ENCODE results near the gene KCTD13. TPM values are rescaled to one million over a fixed set of nuclear protein-coding genes. Genes with fewer than 3 reads are reported as not detected.

KCTD13 gene
- total and polyA plus RNA-seq, 4 donors, result 15.0 to 26.2 (median 16.5) TPM

DNA sequence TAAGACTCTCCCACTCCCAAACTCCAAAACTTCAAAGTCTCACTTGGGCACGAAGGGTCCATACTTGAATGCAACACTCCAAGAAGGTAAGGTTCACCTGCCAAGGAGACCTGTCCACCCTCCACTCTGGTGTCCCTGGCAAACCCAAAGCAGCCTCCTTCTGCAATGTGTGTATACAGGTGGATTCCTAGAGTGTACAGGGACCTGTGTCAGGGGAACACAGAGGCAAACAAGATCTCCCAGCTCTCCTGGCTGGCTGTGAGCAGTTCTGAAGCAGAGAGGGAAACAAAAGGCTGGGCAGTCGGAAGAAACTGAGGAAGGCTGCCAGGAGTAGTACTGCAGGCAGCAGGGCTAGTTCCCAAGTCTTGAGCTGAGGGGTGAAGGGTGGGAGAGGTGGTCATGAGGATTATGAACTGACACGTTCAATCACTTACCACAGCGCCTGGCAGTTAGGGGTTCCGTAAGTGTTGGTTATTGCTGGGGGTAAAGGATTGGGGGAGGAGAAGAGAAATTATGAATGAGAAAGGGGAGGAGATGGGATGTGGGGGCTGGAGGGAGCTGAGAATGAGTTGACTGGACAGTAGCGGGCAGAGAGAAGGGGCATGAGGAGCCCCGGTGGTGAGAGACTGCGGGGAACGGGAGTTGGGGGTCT is 795 bp downstream of the KCTD13 start:
- Histone ChIP-seq H3K4me1 (ENCODE audit: control insufficient read depth in 5 of 5, insufficient read depth in 5 of 5, low read length in 5 of 5) (peaks cover 0 to 15% (median 8%) of the 10 kb centered on the region in 5 donors), H3K9ac (ENCODE audit: insufficient read depth in 1 of 2, low read length in 2 of 2) (peak overlapping the region in 1 of 2 donors; percentile 20), H3K27me3 (ENCODE audit: control insufficient read depth in 3 of 3, insufficient read depth in 3 of 3, low read length in 2 of 3) (no peaks in the 10 kb centered on the region), H3K27ac (ENCODE audit: low read depth in 1 of 2, low read length in 1 of 2) (no peak overlapping the region), H3K36me3 (ENCODE audit: control insufficient read depth in 4 of 4, insufficient read depth in 4 of 4, low read length in 4 of 4) (peaks cover 0 to 16% (median 2%) of the 10 kb centered on the region in 4 donors), H3K4me3 (peak overlapping the region; percentile 99), H3K9me3 (ENCODE audit: control insufficient read depth in 4 of 4, insufficient read depth in 3 of 4, low read length in 3 of 4) (no peaks in the 10 kb centered on the region)
- no peak for ATAC-seq (ENCODE audit: insufficient read depth, low FRiP score)
- TF ChIP-seq, protein P1, sequence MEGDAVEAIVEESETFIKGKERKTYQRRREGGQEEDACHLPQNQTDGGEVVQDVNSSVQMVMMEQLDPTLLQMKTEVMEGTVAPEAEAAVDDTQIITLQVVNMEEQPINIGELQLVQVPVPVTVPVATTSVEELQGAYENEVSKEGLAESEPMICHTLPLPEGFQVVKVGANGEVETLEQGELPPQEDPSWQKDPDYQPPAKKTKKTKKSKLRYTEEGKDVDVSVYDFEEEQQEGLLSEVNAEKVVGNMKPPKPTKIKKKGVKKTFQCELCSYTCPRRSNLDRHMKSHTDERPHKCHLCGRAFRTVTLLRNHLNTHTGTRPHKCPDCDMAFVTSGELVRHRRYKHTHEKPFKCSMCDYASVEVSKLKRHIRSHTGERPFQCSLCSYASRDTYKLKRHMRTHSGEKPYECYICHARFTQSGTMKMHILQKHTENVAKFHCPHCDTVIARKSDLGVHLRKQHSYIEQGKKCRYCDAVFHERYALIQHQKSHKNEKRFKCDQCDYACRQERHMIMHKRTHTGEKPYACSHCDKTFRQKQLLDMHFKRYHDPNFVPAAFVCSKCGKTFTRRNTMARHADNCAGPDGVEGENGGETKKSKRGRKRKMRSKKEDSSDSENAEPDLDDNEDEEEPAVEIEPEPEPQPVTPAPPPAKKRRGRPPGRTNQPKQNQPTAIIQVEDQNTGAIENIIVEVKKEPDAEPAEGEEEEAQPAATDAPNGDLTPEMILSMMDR (IDR thresholded peaks at IDR 0.05; ENCODE audit: control extremely low read depth, extremely low read depth), result no peak
- peak in 2 of 3 donors; percentile 16 to 22 for DNase-seq
- 7 to 9% methylated on average over 9 of the region's 9 CpGs for WGBS, 2 donors

DNA sequence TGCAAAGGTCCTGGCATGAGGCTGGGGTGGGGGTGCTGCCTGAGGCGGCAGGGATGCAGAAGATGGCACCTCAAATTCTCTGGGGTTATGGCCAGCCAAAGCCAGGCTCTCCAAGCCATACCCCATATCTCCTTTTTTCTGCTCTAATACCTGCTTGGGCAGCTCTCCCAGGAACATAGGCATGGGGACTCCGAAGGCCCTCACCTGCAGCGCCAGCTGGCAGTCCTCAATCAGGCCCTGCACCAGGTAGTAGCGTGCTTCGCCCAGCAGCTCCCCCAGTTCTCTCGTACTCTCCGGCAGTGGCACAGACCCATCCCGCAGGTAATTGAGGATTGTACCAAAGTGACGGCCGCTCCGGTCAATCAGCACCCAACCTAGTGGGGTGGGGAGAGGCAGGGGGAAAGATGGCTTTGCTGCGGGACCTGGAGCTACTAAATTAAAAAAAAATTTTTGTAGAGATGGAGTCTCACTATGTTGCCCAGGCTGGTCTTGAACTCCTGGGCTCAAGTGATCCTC is 3.0 kb downstream of the KCTD13 start:
- peaks cover 0 to 15% (median 8%) of the 10 kb centered on the region in 5 donors for H3K4me1 ChIP-seq (ENCODE audit: control insufficient read depth in 5 of 5, insufficient read depth in 5 of 5, low read length in 5 of 5)
- no peak overlapping the region for H3K27ac ChIP-seq (ENCODE audit: low read depth in 1 of 2, low read length in 1 of 2)
- no peaks in the 10 kb centered on the region for H3K9me3 ChIP-seq (ENCODE audit: control insufficient read depth in 4 of 4, insufficient read depth in 3 of 4, low read length in 3 of 4)
- H3K4me3 ChIP-seq, result no peak overlapping the region
- TF ChIP-seq, protein P1 (IDR thresholded peaks at IDR 0.05; ENCODE audit: control extremely low read depth, extremely low read depth), result no peak
- H3K27me3 ChIP-seq (ENCODE audit: control insufficient read depth in 3 of 3, insufficient read depth in 3 of 3, low read length in 2 of 3), result no peaks in the 10 kb centered on the region
- no peak overlapping the region for H3K9ac ChIP-seq (ENCODE audit: insufficient read depth in 1 of 2, low read length in 2 of 2)
- H3K36me3 ChIP-seq (ENCODE audit: control insufficient read depth in 4 of 4, insufficient read depth in 4 of 4, low read length in 4 of 4), result peaks cover 0 to 19% (median 5%) of the 10 kb centered on the region in 4 donors
- DNase-seq (no peak), ATAC-seq (ENCODE audit: insufficient read depth, low FRiP score) (no peak)
- 96 to 98% methylated on average over 12 of the region's 12 CpGs for whole genome bisulfite sequencing, 2 donors

DNA sequence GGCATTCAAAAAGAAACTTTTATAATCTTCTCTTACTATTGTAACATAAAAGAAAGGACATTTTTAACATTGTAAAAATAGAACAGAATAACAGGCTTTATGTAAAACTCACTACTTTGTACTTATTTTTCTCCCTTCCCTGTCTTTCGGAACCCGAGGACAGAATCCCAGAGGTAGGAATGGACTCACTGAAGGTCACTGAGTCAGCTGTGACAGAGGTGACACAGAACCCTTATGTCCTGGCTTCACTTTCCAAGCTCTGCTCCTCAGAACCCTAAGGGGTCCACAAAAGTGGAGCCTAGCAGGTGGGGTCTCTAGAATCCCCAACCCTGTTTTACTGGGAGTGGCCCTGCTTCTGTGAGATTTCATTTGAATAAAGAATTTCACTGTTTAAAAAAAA is 3.7 kb downstream of the KCTD13 start:
- 95 to 99% methylated on average over 2 of the region's 2 CpGs for WGBS, 2 donors
- Histone ChIP-seq H3K27me3 (ENCODE audit: control insufficient read depth in 3 of 3, insufficient read depth in 3 of 3, low read length in 2 of 3) (no peaks in the 10 kb centered on the region), H3K36me3 (ENCODE audit: control insufficient read depth in 4 of 4, insufficient read depth in 4 of 4, low read length in 4 of 4) (peaks cover 0 to 19% (median 5%) of the 10 kb centered on the region in 4 donors), H3K4me1 (ENCODE audit: control insufficient read depth in 5 of 5, insufficient read depth in 5 of 5, low read length in 5 of 5) (peaks cover 0 to 15% (median 8%) of the 10 kb centered on the region in 5 donors), H3K27ac (ENCODE audit: low read depth in 1 of 2, low read length in 1 of 2) (no peak overlapping the region), H3K4me3 (no peak overlapping the region), H3K9ac (ENCODE audit: insufficient read depth in 1 of 2, low read length in 2 of 2) (no peak overlapping the region), H3K9me3 (ENCODE audit: control insufficient read depth in 4 of 4, insufficient read depth in 3 of 4, low read length in 3 of 4) (no peaks in the 10 kb centered on the region)
- no peak for ATAC-seq (ENCODE audit: insufficient read depth, low FRiP score)
- TF ChIP-seq, protein P1 (IDR thresholded peaks at IDR 0.05; ENCODE audit: control extremely low read depth, extremely low read depth), result no peak
- DNase-seq, result no peak

All from lung (tissue), 12 donors.